GM23338 (cell line): ENCODE data around the gene STAB2. TPM values are rescaled to one million over a fixed set of nuclear protein-coding genes. Genes with fewer than 3 reads are reported as not detected.

Experiments used
- ATAC-seq: fragments of 200-7000 bp; cut with Tn5 transposase; 3 replicates; pipeline ENCODE4 v1.9.1; 2020
- DNase-seq: peaks from one replicate; pipeline ENCODE4 v3.0.0-alpha.2; 2015; ENCODE audit warnings: low spot score
- H2AFZ ChIP-seq: fragments of 200-600 bp; sonication (generic); 2 replicates; pipeline ENCODE4 v1.8.0; 2016; ENCODE audit warnings: antibody characterized with exemption, mild to moderate bottlenecking, moderate library complexity
- H3F3A ChIP-seq: fragments of 200-600 bp; sonication (generic); replicated peaks from 2 replicates; pipeline ENCODE4 v1.8.0; 2017; ENCODE audit warnings: antibody characterized with exemption, mixed run types, low read depth
- H3K27ac ChIP-seq: fragments of 200-600 bp; sonication (generic); 2 replicates; pipeline ENCODE4 v1.6.1; 2016; ENCODE audit warnings: low read depth
- H3K27me3 ChIP-seq: fragments of 200-600 bp; sonication (generic); 2 replicates; pipeline ENCODE4 v1.8.0; 2016; ENCODE audit warnings: mild to moderate bottlenecking, mixed run types, moderate library complexity; ENCODE audit not compliant: insufficient read depth
- H3K36me3 ChIP-seq: fragments of 200-600 bp; sonication (generic); 2 replicates; pipeline ENCODE4 v1.8.0; 2016; ENCODE audit warnings: mild to moderate bottlenecking; ENCODE audit not compliant: insufficient read depth
- H3K4me1 ChIP-seq: fragments of 200-600 bp; sonication (generic); 2 replicates; pipeline ENCODE4 v1.8.0; 2016; ENCODE audit warnings: mild to moderate bottlenecking, moderate library complexity; ENCODE audit not compliant: insufficient read depth
- H3K4me2 ChIP-seq: fragments of 200-600 bp; sonication (generic); 2 replicates; pipeline ENCODE4 v1.7.1; 2017; ENCODE audit warnings: mixed run types
- H3K4me3 ChIP-seq: fragments of 200-600 bp; sonication (generic); 2 replicates; pipeline ENCODE4 v1.6.1; 2016; ENCODE audit warnings: mixed run types
- H3K79me2 ChIP-seq: fragments of 200-600 bp; sonication (generic); replicated peaks from 2 replicates; pipeline ENCODE4 v1.8.0; 2017; ENCODE audit warnings: mild to moderate bottlenecking; ENCODE audit not compliant: insufficient read depth
- H3K9me2 ChIP-seq: fragments of 200-600 bp; sonication (generic); 2 replicates; pipeline ENCODE4 v1.8.0; 2017; ENCODE audit not compliant: insufficient read depth
- H4K20me1 ChIP-seq: fragments of 200-600 bp; sonication (generic); replicated peaks from 2 replicates; pipeline ENCODE4 v1.8.0; 2017; ENCODE audit warnings: mild to moderate bottlenecking; ENCODE audit not compliant: insufficient read depth
- H3K27ac Mint-ChIP-seq: 2 replicates; pipeline ENCODE4 v1.8.0; 2020; ENCODE audit warnings: inconsistent platforms, mild to moderate bottlenecking, moderate library complexity, mixed read lengths
- H3K27me3 Mint-ChIP-seq: 3 replicates; pipeline ENCODE4 v1.8.0; 2022; ENCODE audit warnings: low read depth, mild to moderate bottlenecking, moderate library complexity, mixed read lengths, inconsistent platforms; ENCODE audit not compliant: insufficient read depth, poor library complexity
- H3K36me3 Mint-ChIP-seq: 3 replicates; pipeline ENCODE4 v1.8.0; 2021; ENCODE audit warnings: low read depth, mild to moderate bottlenecking, inconsistent platforms, moderate library complexity, mixed read lengths
- H3K4me1 Mint-ChIP-seq: 3 replicates; pipeline ENCODE4 v1.8.0; 2020; ENCODE audit warnings: mild to moderate bottlenecking, inconsistent platforms, mixed read lengths
- H3K4me3 Mint-ChIP-seq: 3 replicates; pipeline ENCODE4 v1.8.0; 2021; ENCODE audit warnings: moderate library complexity, mild to moderate bottlenecking, inconsistent platforms, mixed read lengths
- H3K9me3 Mint-ChIP-seq: 3 replicates; pipeline ENCODE4 v1.8.0; 2020; ENCODE audit warnings: moderate library complexity, mild to moderate bottlenecking, inconsistent platforms, mixed read lengths
- NANOG ChIP-seq: IDR thresholded peaks from 2 replicates; pipeline ENCODE4 v1.6.1; 2016; ENCODE audit warnings: antibody characterized with exemption, borderline replicate concordance
- POLR2AphosphoS5 ChIP-seq: IDR thresholded peaks from 2 replicates; pipeline ENCODE4 v1.6.1; 2016; ENCODE audit warnings: antibody characterized with exemption, low read depth
- STAT1 ChIP-seq: IDR thresholded peaks from one replicate; pipeline ENCODE4 v1.6.1; 2016; ENCODE audit warnings: antibody characterized with exemption; ENCODE audit not compliant: unreplicated experiment
- ZNF331 ChIP-seq: fragments of 250-450 bp; sonication (Bioruptor Pico); IDR thresholded peaks from 2 replicates; pipeline ENCODE4 v1.5.0; 2020; ENCODE audit warnings: low read depth, mild to moderate bottlenecking, moderate library complexity
- polyA plus RNA-seq: library from polyadenylated mRNA; unstranded; fragments of >200 nt; fragmentation: Nextera tagmentation; extraction: Ambion mirVana; gene quantifications from 2 replicates; pipeline ENCODE4 v1.2.1, GENCODE V29; 2016
- total RNA-seq: library from RNA; depleted of rRNA; stranded (reverse); fragments of >200 nt; shearing (Covaris generic); gene quantifications from 2 replicates; pipeline ENCODE4 v1.2.3, GENCODE V29; 2014
- TF ChIP-seq, protein P1 (sequence below): IDR thresholded peaks from one replicate; pipeline ENCODE4 v1.6.1; 2018; ENCODE audit warnings: antibody characterized with exemption; ENCODE audit not compliant: unreplicated experiment
- TF ChIP-seq, protein P2 (sequence below), 2 experiments: fragments of 200-600 bp in 1 of 2; sonication (generic) in 1 of 2; conservative IDR thresholded peaks; 2 replicates each; pipeline versions ENCODE4 v1.5.1 to v1.6.1; 2016 to 2017; ENCODE audit warnings: antibody characterized with exemption in 2 of 2, low read depth in 2 of 2, mild to moderate bottlenecking in 2 of 2, moderate library complexity in 1 of 2
- TF ChIP-seq, protein P3 (sequence below): IDR thresholded peaks from 2 replicates; pipeline ENCODE4 v1.6.1; 2016; ENCODE audit warnings: antibody characterized with exemption

The STAB2 gene
- total and polyA plus RNA-seq, 2 experiments from 2014 or later, result 0.14 TPM; not detected in 1

DNA sequence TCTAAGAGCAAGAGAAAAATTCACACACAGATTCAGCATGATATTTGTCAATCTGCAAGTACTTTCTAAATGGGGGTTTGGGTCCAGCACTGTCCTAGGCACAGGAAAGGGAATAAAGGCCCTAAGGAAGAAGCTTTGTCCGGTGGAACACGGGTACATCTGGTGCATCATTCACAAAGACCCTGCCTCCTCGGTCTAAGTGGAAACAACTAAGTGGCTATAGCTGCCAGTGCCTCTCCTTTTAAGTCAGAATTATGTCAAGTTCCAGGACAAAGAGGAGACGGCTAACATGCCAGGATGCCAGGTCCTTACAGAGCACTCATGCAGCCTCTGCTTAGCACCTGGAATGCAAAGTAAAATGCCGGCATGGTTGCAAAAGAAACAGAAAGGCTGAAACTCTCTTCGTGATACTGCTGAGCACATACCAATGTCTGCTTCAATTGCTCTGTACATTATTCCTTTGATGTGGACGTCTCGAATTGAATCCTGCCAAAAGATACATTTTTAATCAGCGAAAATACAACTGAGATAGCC is 206.5 kb downstream of the STAB2 start:
- peaks cover 56% of the 10 kb centered on the region for H3K36me3 Mint-ChIP-seq
- Histone ChIP-seq H3K27me3 (no peaks in the 10 kb centered on the region), H4K20me1 (no peaks in the 10 kb centered on the region), H3K79me2 (no peaks in the 10 kb centered on the region; the same call in 1 of the 2 replicates), H3K4me3 (no peak overlapping the region), H2AFZ (no peak overlapping the region), H3K27ac (no peak overlapping the region), H3K36me3 (no peaks in the 10 kb centered on the region), H3K9me2 (no peaks in the 10 kb centered on the region), H3K4me2 (no peak overlapping the region), H3K4me1 (peaks cover 8% of the 10 kb centered on the region; the same call in 1 of the 2 replicates), H3F3A (no peaks in the 10 kb centered on the region)
- no peak overlapping the region for H3K4me3 Mint-ChIP-seq
- no peaks in the 10 kb centered on the region for H3K27me3 Mint-ChIP-seq
- H3K4me1 Mint-ChIP-seq, result peaks cover 8% of the 10 kb centered on the region; the same call in 2 of the 3 replicates
- H3K9me3 Mint-ChIP-seq, result no peaks in the 10 kb centered on the region; the same call in 2 of the 3 replicates
- TF ChIP-seq, protein P1, sequence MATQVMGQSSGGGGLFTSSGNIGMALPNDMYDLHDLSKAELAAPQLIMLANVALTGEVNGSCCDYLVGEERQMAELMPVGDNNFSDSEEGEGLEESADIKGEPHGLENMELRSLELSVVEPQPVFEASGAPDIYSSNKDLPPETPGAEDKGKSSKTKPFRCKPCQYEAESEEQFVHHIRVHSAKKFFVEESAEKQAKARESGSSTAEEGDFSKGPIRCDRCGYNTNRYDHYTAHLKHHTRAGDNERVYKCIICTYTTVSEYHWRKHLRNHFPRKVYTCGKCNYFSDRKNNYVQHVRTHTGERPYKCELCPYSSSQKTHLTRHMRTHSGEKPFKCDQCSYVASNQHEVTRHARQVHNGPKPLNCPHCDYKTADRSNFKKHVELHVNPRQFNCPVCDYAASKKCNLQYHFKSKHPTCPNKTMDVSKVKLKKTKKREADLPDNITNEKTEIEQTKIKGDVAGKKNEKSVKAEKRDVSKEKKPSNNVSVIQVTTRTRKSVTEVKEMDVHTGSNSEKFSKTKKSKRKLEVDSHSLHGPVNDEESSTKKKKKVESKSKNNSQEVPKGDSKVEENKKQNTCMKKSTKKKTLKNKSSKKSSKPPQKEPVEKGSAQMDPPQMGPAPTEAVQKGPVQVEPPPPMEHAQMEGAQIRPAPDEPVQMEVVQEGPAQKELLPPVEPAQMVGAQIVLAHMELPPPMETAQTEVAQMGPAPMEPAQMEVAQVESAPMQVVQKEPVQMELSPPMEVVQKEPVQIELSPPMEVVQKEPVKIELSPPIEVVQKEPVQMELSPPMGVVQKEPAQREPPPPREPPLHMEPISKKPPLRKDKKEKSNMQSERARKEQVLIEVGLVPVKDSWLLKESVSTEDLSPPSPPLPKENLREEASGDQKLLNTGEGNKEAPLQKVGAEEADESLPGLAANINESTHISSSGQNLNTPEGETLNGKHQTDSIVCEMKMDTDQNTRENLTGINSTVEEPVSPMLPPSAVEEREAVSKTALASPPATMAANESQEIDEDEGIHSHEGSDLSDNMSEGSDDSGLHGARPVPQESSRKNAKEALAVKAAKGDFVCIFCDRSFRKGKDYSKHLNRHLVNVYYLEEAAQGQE, result no peak
- DNase-seq (no peak), ATAC-seq (no peak)
- H3K27ac Mint-ChIP-seq, result no peak overlapping the region

DNA sequence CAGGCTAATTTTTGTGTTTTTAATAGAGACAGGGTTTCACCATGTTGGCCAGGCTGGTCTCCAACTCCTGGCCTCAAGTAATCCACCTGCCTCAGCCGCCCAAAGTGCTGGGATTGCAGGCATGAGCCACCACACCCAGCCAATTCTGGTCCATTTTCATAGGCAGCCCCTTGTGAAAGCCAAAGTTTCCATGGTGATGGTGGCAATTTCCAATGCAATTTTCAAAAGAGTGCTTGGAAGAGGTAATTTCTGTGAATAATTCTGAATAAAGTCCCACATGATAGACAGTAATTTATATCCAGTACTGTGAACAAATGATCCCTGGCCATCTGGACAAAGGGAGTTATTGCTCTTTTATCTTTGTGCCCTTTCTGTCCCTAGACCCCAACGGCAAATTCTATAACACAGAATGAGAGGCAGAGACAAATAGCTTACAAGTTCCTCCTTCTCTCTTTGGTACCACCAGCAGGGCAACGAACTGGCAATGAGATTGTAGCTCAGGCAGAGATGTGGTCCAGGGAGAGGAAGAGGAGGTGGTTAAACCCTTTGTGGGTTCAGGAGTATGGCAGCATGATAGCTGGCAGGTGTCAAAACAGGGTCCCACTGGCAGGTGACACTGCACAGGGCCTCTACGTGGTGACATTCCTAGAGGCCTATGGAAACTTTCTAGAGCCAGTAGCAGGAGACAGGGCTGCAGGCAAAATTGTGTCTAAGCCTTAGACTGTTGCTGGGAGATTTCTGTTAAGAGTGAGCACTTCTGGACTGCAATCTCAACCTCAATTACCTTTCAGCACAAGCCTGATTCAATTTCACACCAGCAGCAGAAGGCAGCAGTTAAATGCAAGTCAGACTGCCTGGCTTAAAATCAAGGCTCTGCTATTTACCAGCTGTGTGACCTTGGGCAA is 207.5 kb downstream of the STAB2 start:
- Mint-ChIP-seq H3K36me3 (peaks cover 60% of the 10 kb centered on the region), H3K4me3 (no peak overlapping the region), H3K9me3 (no peaks in the 10 kb centered on the region; the same call in 2 of the 3 replicates), H3K4me1 (peaks cover 12% of the 10 kb centered on the region), H3K27ac (no peak overlapping the region), H3K27me3 (peaks cover 2% of the 10 kb centered on the region)
- H3K27me3 ChIP-seq, result no peaks in the 10 kb centered on the region
- no peaks in the 10 kb centered on the region for H4K20me1 ChIP-seq
- no peaks in the 10 kb centered on the region for H3K9me2 ChIP-seq
- no peak overlapping the region for H2AFZ ChIP-seq
- no peak for ATAC-seq
- H3K27ac ChIP-seq, result no peak overlapping the region
- TF ChIP-seq, protein P2, sequence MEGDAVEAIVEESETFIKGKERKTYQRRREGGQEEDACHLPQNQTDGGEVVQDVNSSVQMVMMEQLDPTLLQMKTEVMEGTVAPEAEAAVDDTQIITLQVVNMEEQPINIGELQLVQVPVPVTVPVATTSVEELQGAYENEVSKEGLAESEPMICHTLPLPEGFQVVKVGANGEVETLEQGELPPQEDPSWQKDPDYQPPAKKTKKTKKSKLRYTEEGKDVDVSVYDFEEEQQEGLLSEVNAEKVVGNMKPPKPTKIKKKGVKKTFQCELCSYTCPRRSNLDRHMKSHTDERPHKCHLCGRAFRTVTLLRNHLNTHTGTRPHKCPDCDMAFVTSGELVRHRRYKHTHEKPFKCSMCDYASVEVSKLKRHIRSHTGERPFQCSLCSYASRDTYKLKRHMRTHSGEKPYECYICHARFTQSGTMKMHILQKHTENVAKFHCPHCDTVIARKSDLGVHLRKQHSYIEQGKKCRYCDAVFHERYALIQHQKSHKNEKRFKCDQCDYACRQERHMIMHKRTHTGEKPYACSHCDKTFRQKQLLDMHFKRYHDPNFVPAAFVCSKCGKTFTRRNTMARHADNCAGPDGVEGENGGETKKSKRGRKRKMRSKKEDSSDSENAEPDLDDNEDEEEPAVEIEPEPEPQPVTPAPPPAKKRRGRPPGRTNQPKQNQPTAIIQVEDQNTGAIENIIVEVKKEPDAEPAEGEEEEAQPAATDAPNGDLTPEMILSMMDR (conservative IDR thresholded peaks at IDR 0.05; ENCODE audit: low read depth in 2 of 2), result no peak
- TF ChIP-seq NANOG, result no peak
- no peak for TF ChIP-seq POLR2AphosphoS5
- no peak for TF ChIP-seq STAT1
- TF ChIP-seq, protein P3, sequence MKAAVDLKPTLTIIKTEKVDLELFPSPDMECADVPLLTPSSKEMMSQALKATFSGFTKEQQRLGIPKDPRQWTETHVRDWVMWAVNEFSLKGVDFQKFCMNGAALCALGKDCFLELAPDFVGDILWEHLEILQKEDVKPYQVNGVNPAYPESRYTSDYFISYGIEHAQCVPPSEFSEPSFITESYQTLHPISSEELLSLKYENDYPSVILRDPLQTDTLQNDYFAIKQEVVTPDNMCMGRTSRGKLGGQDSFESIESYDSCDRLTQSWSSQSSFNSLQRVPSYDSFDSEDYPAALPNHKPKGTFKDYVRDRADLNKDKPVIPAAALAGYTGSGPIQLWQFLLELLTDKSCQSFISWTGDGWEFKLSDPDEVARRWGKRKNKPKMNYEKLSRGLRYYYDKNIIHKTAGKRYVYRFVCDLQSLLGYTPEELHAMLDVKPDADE, result no peak
- no peak for TF ChIP-seq ZNF331 (CRISPR knock-in tag)
- no peak for DNase-seq
- H3K4me3 ChIP-seq, result no peak overlapping the region
- H3K4me2 ChIP-seq, result peak overlapping the region; percentile 38
- peaks cover 8% of the 10 kb centered on the region; the same call in 1 of the 2 replicates for H3K4me1 ChIP-seq
- H3K36me3 ChIP-seq, result no peaks in the 10 kb centered on the region
- H3F3A ChIP-seq, result no peaks in the 10 kb centered on the region
- H3K79me2 ChIP-seq, result no peaks in the 10 kb centered on the region; the same call in 1 of the 2 replicates
